Suppressor macrophage (primary cell): ENCODE results near the gene PDZK1IP1.
A peak's percentile ranks its signal among the peaks of the same experiment; 100 is the strongest.
"Not testable (repeated sequence)": the region's sequence is repeated elsewhere in the genome, so short reads cannot be mapped to it uniquely, and the experiment has no call there.

Experiments
- DNase-seq, 4 experiments: peaks; one replicate each; pipeline ENCODE4 v3.0.0-alpha.2; 2020 to 2022

PDZK1IP1 gene

GRCh38 chr1:47180603-47181094 lies 9.2 kb downstream of the PDZK1IP1 start:
- DNase-seq: no peak

GRCh38 chr1:47179988-47180563 lies 9.8 kb downstream of the PDZK1IP1 start:
- no peak for DNase-seq

- DNase-seq: peak; percentile 93 to 96 (median 94)
Observed at GRCh38 chr1:47179017-47179987, 10.5 kb downstream of the PDZK1IP1 start.

GRCh38 chr1:47178654-47179016 lies 11.2 kb downstream of the PDZK1IP1 start:
- DNase-seq: no peak

DNA sequence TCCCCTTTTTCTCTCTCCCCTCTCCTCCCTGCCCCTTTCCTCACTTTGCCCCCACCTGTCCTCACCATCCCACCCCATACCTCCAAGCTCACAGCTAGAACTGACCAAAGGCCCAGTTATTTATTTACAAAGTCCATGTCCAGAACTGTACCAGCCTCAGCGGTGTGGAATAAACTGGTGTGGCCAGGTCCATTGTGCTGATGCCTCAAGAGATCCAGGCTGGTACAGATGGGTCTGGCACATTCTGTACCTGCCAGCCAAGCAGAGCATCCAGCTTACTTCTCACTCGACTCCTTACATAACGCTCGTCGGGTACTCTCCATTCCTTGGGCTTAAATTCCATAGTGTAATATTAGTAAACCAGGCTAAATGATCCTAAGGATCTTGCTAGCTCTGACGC lies 11.8 kb downstream of the PDZK1IP1 start:
- DNase-seq: no peak

GRCh38 chr1:47175227-47175934 lies 14.5 kb downstream of the PDZK1IP1 start:
- peak; percentile 63 to 75 (median 66) for DNase-seq

- no peak for DNase-seq
Observed at GRCh38 chr1:47174656-47175020, 15.2 kb downstream of the PDZK1IP1 start.

GRCh38 chr1:47172782-47173181 lies 17.1 kb downstream of the PDZK1IP1 start:
- no peak for DNase-seq

DNA sequence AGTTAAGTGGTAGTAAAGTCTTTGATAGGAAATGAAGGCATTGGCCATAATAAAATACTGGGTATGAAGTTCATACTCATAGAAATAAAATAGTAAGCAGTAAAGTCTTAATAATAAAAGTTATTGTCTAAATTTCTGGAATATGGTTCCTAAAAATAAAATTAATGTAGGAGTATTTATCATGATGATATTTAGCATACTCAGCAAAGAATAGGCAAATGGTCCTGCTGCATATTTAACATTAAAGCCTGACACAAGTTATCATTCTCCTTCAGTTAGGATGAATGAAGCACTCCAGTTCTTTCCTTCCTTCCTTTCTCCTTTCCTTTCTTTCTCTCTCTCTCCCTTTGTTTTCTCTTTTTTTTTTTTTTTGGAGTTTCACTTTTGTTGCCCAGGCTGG lies 25.3 kb downstream of the PDZK1IP1 start:
- DNase-seq: no peak

DNA sequence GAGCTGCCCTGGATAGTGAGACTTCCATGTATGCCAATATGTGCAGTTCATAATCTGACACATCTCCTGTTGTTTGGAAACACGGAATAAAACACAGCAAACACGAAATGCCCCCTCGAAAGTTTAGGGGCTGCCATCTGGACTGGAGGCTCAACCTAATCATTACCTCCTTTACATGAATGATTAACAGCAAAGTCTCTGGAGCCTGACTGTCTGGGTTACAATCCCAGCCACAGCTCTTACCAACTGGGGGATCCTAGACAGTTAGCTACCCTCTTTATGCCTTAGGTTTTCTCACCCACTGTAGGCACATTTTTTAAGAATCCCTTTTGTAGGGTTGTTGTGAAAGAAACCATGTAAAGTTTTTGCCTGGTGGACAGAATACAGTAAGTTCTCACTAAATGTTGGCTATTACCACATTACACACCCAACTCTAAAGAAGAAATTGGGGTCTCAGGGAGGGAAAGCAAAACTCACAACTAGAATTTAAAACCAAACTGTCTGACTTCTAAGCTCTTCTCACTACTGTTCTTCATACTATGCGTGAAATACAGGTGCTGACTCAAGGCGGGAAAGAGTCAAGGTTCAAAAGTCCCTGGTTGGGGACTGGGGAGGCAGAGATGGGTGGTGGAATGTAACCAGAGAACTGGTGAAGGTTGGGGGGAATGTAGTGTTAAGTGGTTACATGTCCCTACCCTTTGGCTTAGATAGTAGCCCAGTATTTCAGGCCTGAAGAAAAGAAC lies 28.4 kb downstream of the PDZK1IP1 start:
- no peak for DNase-seq

- DNase-seq: no peak
Observed at GRCh38 chr1:47160716-47161115, 29.1 kb downstream of the PDZK1IP1 start.

GRCh38 chr1:47157957-47158356 lies 31.9 kb downstream of the PDZK1IP1 start:
- not testable (repeated sequence) for DNase-seq

- DNase-seq: not testable (repeated sequence)
Observed at GRCh38 chr1:47156457-47156856, 33.4 kb downstream of the PDZK1IP1 start.

GRCh38 chr1:47149162-47149561 lies 40.7 kb downstream of the PDZK1IP1 start:
- not testable (repeated sequence) for DNase-seq

DNA sequence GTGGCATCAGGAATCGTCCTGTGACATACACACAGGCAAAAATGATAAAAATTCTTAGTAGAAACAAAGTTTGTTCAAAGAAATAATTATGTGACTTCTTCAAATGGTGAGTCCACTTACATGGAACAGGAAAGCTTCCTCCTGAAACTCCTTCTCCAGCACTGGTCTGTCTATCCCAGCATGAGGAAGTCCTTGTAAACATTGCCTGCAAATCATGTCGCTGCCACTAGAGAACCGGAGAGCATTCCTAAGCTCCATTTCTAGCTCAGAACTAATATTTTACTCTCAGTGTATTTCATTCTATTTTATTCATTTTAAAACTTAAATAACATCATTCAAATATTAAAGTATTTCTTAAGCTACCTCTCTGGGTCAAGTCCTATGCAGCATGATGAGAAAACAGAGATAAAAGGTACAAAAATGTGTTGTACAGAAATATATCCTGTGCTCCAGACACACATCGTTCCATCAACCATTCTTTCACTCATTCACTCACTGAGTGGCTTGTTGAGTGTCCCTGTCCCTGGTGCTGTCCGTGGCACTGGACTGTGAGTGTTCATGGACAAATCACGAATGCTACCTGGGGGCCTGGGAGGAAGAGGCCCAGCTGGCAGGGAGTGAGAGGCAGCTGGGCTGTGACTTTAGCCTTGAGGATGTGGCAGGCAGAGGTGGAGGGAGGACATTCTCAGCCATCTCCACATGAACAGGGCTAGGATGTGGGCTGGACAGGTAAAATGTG lies 42.6 kb downstream of the PDZK1IP1 start:
- peak in 2 of 4 experiments; percentile 2 to 7 for DNase-seq

DNA sequence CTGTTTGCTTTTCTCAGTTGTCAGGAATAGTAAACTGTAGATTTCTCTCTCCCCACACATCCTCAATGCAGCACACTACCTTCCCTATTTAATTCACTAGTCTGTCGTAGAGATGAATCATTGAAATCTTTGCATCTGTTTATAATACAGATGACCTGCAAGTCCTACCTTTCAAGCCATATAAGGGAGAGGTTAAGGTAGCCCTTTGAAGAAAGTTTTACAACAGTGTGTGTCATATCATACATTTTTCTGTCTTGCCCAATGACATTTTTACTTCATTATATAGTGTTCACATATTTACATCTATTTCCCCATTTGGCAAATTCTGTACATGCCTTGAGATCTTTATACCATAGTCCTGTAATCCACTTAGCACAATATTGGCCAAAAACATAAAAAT lies 43.3 kb downstream of the PDZK1IP1 start:
- not testable (repeated sequence) for DNase-seq

DNA sequence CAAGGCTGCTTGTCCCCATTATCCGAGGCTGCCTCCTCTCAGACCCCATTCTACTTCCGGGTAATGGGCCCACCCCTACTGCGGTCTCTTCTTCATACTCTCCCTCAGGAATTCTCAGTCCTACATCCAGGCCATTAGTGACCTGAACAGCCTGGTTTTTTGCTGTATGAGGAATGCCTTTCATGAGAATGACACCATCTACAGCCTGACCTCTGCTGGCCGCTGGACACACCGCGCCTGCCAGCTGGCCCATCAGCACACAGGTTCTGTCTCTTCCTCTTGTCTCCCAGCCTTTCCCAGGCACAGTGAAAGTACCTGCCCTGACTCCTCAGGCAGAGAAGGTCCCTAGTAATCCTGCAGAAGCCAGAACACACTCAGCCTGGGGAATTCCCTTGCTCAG lies 46.2 kb downstream of the PDZK1IP1 start:
- DNase-seq: peak in 2 of 4 experiments; percentile 3 to 8

- DNase-seq: not testable (repeated sequence)
Observed at GRCh38 chr1:47140358-47140757, 49.5 kb downstream of the PDZK1IP1 start.

DNA sequence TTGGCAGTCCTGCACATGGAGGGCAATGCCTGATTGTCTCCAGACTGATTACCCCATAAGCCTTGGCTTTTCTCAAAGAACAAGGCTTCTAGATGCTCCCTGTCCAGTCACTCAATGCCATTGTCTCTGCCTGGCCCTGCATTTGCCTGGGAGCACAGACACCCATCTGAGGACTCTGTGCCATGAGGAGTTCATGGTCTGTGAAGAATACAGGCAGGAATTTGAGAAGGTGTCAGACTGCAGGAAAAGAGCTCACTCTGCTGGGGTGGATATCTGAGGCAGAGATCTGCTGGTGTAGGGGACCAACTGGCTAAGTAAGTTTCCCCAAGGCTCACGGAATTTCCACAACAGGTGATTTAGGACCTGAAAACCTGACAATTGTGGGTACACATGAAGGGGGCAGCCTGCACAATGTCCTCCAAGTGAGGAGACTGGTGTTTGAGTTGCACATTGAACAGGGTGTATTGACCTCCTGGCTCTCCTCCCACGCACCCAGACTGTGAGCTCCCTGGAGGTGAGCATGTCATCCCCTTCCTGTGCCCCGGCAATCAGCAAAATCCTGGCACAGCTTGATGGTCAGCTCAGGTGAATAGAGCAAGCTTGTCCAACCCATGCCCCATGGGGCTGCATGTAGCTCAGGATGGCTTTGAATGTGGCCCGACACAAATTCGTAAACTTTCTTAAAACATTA lies 51.8 kb downstream of the PDZK1IP1 start:
- DNase-seq: no peak

DNA sequence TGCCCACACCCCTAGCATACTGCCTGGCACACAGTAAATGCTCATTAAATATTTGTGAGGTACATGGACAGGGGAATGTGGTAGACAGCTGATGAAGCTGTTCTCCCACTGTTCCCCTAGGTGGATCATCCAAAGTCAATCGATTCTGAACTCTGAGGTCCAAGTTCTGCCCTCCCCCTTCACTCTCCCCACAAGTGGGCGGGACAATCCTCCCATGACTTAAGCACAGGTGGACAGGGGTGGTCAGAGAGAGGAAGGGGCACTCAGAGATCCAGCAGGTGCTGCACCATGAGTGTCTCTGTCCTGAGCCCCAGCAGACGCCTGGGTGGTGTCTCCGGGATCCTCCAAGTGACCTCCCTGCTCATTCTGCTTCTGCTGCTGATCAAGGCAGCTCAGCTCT lies 52.6 kb downstream of the PDZK1IP1 start, which contains the start of gene CYP4A22:
Gene CYP4A22, plus strand, starts transcription at position 244 of the 400 bp plus-strand sequence. Its CDS starts 45 bp downstream, at position 289.
- no peak for DNase-seq
